ENCODE data around the gene CCDC124.

CCDC124 gene

DNA sequence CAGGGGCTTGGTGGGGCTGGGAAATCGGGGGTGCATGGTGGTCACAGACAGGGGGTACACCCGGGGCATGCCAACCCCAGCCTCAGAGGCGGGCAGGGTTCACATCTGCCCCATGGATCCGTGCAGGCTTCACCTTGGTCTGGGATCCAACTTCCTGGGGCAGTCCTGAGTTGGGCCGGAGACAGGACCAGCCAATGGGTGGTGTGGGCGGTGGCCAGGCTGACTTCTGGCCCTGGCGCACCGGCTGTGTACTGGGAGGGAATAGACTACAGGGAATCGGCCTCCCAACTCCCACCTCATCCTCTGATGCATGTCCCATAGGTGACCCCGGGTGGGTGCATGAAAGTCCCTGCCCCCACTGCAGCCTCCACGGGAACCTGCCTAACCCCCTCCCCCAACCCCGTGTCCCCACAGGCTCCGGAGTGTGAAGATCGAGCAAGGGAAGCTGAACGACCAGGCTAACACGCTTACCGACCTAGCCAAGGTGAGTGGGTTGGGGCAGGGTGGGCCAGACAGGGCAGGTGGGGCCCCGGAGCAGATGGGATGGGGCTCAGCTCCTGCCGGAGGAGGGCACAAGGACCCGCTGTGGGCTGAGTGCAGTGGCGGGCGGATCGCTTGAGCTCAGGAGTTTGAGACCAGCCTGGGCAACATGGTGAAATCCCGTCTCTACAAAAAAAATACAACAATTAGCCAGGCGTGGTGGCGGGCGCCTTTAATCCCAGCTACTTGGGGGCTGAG lies 60.4 kb downstream of the CCDC124 start:
- no peak for DNase-seq (ENCODE audit: low read depth)
- TF ChIP-seq, protein P1, sequence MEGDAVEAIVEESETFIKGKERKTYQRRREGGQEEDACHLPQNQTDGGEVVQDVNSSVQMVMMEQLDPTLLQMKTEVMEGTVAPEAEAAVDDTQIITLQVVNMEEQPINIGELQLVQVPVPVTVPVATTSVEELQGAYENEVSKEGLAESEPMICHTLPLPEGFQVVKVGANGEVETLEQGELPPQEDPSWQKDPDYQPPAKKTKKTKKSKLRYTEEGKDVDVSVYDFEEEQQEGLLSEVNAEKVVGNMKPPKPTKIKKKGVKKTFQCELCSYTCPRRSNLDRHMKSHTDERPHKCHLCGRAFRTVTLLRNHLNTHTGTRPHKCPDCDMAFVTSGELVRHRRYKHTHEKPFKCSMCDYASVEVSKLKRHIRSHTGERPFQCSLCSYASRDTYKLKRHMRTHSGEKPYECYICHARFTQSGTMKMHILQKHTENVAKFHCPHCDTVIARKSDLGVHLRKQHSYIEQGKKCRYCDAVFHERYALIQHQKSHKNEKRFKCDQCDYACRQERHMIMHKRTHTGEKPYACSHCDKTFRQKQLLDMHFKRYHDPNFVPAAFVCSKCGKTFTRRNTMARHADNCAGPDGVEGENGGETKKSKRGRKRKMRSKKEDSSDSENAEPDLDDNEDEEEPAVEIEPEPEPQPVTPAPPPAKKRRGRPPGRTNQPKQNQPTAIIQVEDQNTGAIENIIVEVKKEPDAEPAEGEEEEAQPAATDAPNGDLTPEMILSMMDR (IDR thresholded peaks at IDR 0.05; ENCODE audit: low read length, missing control alignments), result no peak
- no peak overlapping the region for H3K4me3 ChIP-seq (replicated peaks; ENCODE audit: low read depth, low read length)

Data from fibroblast of pulmonary artery (primary cell).